SK-N-SH (cell line): ENCODE measurements around the gene MGAT5B. TPM values are rescaled to one million over a fixed set of nuclear protein-coding genes. Genes with fewer than 3 reads are reported as not detected.

Experiments
- CTCF ChIA-PET: fragments of 300-600, 350-600 bp; formaldehyde crosslinking; extraction: SDS; loops from one replicate; lab custom pipeline; 2021; lab: Yijun Ruan, JAX
- POLR2A ChIA-PET: fragments of 350-600 bp; sonication (Branson Sonifier 250); formaldehyde crosslinking; extraction: SDS; loops from one replicate; lab custom pipeline; 2020; ENCODE audit warnings: antibody characterized with exemption, inconsistent platforms; lab: Yijun Ruan, JAX
- DNase-seq: peaks from one replicate; pipeline ENCODE4 v3.0.0; 2012
- H2AFZ ChIP-seq: fragments of 200-600 bp; sonication (generic); 2 replicates; pipeline ENCODE4 v1.8.1; 2016; ENCODE audit warnings: antibody characterized with exemption, mild to moderate bottlenecking, low read depth
- H3F3A ChIP-seq: fragments of 200-600 bp; sonication (generic); replicated peaks from 2 replicates; pipeline ENCODE3; 2016; ENCODE audit warnings: antibody characterized with exemption, mild to moderate bottlenecking; ENCODE audit not compliant: insufficient read depth
- H3K27ac ChIP-seq, 2 experiments: fragments of 200-500 bp in 1 of 2; fragments of 200-600 bp in 1 of 2; sonication (Bioruptor generic) in 1 of 2; sonication (generic), shearing (Covaris generic) in 1 of 2; 2 replicates each; pipeline versions ENCODE4 v1.5.1 to v1.6.1; 2014 to 2016; ENCODE audit warnings: low read depth in 2 of 2, inconsistent platforms in 1 of 2, low read length in 1 of 2, mild to moderate bottlenecking in 1 of 2, mixed read lengths in 1 of 2
- H3K27me3 ChIP-seq: fragments of 200-600 bp; sonication (generic), shearing (Covaris generic); 2 replicates; pipeline ENCODE4 v1.6.1; 2016; ENCODE audit warnings: mixed run types; ENCODE audit not compliant: insufficient read depth
- H3K36me3 ChIP-seq, 2 experiments: fragments of 200-500 bp in 1 of 2; fragments of 200-600 bp in 1 of 2; sonication (Bioruptor generic) in 1 of 2; sonication (generic) in 1 of 2; replicated peaks in 1 of 2; 2 replicates each; pipeline versions ENCODE3 to v1.5.1; 2014 to 2016; ENCODE audit warnings: low read length in 1 of 2, mild to moderate bottlenecking in 1 of 2; ENCODE audit not compliant: insufficient read depth in 2 of 2, control insufficient read depth in 1 of 2
- H3K4me1 ChIP-seq, 2 experiments: fragments of 200-500 bp in 1 of 2; fragments of 200-600 bp in 1 of 2; sonication (Bioruptor generic) in 1 of 2; sonication (generic), shearing (Covaris generic) in 1 of 2; 2 replicates each; pipeline versions ENCODE4 v1.5.1 to v1.6.1; 2014 to 2016; ENCODE audit warnings: low read depth in 1 of 2, low read length in 1 of 2, mixed run types in 1 of 2; ENCODE audit not compliant: insufficient read depth in 2 of 2, control insufficient read depth in 1 of 2
- H3K4me2 ChIP-seq: fragments of 200-600 bp; sonication (generic), shearing (Covaris generic); 2 replicates; pipeline ENCODE4 v1.6.1; 2017; ENCODE audit warnings: mixed run types
- H3K4me3 ChIP-seq, 2 experiments: fragments of 200-500 bp in 1 of 2; fragments of 200-600 bp in 1 of 2; sonication (Bioruptor generic) in 1 of 2; sonication (generic), shearing (Covaris generic) in 1 of 2; 2 replicates each; pipeline versions ENCODE4 v1.5.1 to v1.8.1; 2014 to 2016; ENCODE audit warnings: low read depth in 2 of 2, inconsistent platforms in 1 of 2, low read length in 1 of 2, mild to moderate bottlenecking in 1 of 2, mixed read lengths in 1 of 2, moderate library complexity in 1 of 2
- H3K79me2 ChIP-seq: fragments of 200-600 bp; sonication (generic); 2 replicates; pipeline ENCODE4 v1.8.1; 2017; ENCODE audit warnings: mild to moderate bottlenecking; ENCODE audit not compliant: insufficient read depth
- H3K9ac ChIP-seq: fragments of 200-600 bp; sonication (generic); 2 replicates; pipeline ENCODE4 v1.6.1; 2017; ENCODE audit warnings: mixed run types
- H3K9me2 ChIP-seq: fragments of 200-600 bp; sonication (generic); 2 replicates; pipeline ENCODE4 v1.6.1; 2017; ENCODE audit warnings: mixed run types
- H3K9me3 ChIP-seq: fragments of 200-600 bp; sonication (generic); 2 replicates; pipeline ENCODE4 v1.6.1; 2017; ENCODE audit warnings: mixed run types, mild to moderate bottlenecking, moderate library complexity
- H4K20me1 ChIP-seq: fragments of 200-600 bp; sonication (generic); 2 replicates; pipeline ENCODE4 v1.6.1; 2017; ENCODE audit warnings: mild to moderate bottlenecking, mixed run types; ENCODE audit not compliant: insufficient read depth
- ELF1 ChIP-seq: IDR thresholded peaks from 2 replicates; pipeline ENCODE4 v1.4.0; 2012
- GABPA ChIP-seq: IDR thresholded peaks from 2 replicates; pipeline ENCODE4 v1.4.0; 2012; ENCODE audit warnings: low read depth, mild to moderate bottlenecking
- IRF3 ChIP-seq: fragments of 150-350 bp; IDR thresholded peaks from 2 replicates; pipeline ENCODE4 v1.6.1; 2016; ENCODE audit warnings: mild to moderate bottlenecking, low read depth, low read length
- MXI1 ChIP-seq: IDR thresholded peaks from 2 replicates; pipeline ENCODE4 v1.6.1; 2012; ENCODE audit warnings: mild to moderate bottlenecking, low read depth, low read length, improper control_type of control experiment
- SIN3A ChIP-seq: IDR thresholded peaks from 2 replicates; pipeline ENCODE4 v1.6.1; 2012; ENCODE audit warnings: low read depth, mild to moderate bottlenecking, low read length, moderate library complexity, borderline replicate concordance
- USF2 ChIP-seq: fragments of 150-350 bp; IDR thresholded peaks from 2 replicates; pipeline ENCODE4 v1.6.1; 2017; ENCODE audit warnings: antibody characterized with exemption, low read length, low read depth, borderline replicate concordance
- WGBS: methylation state at CpG from one replicate; pipeline ENCODE4 v1.1.6; 2017; ENCODE audit warnings: low lambda C conversion rate; 5-methylcytosine and 5-hydroxymethylcytosine counted together
- polyA plus RNA-seq, 3 experiments: library from polyadenylated mRNA; depleted of rRNA; stranded (reverse); fragments of >200 nt; gene quantifications; 2 replicates each; pipeline ENCODE4 v1.2.3, GENCODE V29; 2012
- TF ChIP-seq, protein P1 (sequence below): IDR thresholded peaks from 2 replicates; pipeline ENCODE4 v1.6.1; 2012; ENCODE audit warnings: mild to moderate bottlenecking, low read depth, low read length, moderate library complexity

MGAT5B gene
- polyA plus RNA-seq, 1 of the 3 experiments (the other 2 are of a cell fraction): 13.8 TPM

DNA sequence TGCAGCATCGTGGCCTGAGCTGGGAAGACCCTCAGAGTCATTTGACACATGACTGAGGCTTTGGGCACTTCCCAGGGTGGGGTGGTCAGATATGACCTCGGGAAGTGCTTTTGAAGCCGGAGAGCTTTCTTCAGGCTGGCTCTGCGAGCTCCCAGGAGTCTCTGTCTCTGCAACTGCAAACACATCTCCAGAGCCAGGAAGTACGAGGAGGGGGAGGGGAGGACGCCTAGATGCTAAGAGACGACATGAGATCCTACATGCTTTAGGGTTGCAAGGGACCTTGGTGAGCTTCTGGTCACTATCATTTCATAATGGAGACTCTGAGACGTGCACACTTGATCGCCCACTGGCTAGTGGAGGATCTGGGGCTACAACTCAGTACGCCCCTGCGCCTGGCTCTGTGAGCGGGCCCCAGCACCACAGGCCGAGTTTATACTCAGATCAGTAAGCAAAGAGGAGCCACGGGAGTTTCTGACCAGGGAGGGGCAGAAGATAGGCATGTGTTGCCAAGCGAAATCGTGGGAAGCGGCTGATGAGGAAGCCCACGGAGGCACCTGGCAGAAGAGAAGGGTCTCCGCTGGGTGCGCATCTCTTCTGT is 527 bp upstream of the MGAT5B start:
- H3K36me3 ChIP-seq: no peaks in the 10 kb centered on the region
- peak overlapping the region; percentile 6; the same call in 1 of the 2 replicates for H3K9ac ChIP-seq
- ChIA-PET POLR2A (interaction anchor here (0.8 to 1.8 kb wide), 11 partner anchors 22 to 221 kb away, joined by 3 to 8 read pairs (median 4); partner anchors contain the start of gene MFSD11), CTCF (interaction anchor here (0.5 to 12.2 kb wide), 103 partner anchors 10 to 436 kb away, joined by 3 to 594 read pairs (median 5); partner anchors contain the start of genes JMJD6, METTL23, MFSD11 and SRSF2)
- H3K79me2 ChIP-seq: peaks cover 24% of the 10 kb centered on the region
- peaks cover 17 to 31% of the 10 kb centered on the region in 2 experiments; a peak in 3 of 4 replicates for H3K4me1 ChIP-seq
- whole genome bisulfite sequencing: 64% methylated on average over 17 of the region's 20 CpGs
- peak overlapping the region; percentile 75 for H3K4me2 ChIP-seq
- peak; percentile 64 for DNase-seq
- TF ChIP-seq ELF1 (peak; percentile 57; the same call in 1 of the 2 replicates), USF2 (no peak)
- no peaks in the 10 kb centered on the region for H3K9me2 ChIP-seq
- peaks cover 33% of the 10 kb centered on the region for H3F3A ChIP-seq
- peak overlapping the region; percentile 61; the same call in 1 of the 2 replicates for H2AFZ ChIP-seq
- no peaks in the 10 kb centered on the region for H3K9me3 ChIP-seq
- no peaks in the 10 kb centered on the region for H4K20me1 ChIP-seq
- peak overlapping the region in 1 of 2 experiments; percentile 60; a peak in 2 of 4 replicates for H3K27ac ChIP-seq
- H3K27me3 ChIP-seq: no peaks in the 10 kb centered on the region
- H3K4me3 ChIP-seq: peak overlapping the region; percentile 56 to 74; a peak in 2 of 4 replicates

DNA sequence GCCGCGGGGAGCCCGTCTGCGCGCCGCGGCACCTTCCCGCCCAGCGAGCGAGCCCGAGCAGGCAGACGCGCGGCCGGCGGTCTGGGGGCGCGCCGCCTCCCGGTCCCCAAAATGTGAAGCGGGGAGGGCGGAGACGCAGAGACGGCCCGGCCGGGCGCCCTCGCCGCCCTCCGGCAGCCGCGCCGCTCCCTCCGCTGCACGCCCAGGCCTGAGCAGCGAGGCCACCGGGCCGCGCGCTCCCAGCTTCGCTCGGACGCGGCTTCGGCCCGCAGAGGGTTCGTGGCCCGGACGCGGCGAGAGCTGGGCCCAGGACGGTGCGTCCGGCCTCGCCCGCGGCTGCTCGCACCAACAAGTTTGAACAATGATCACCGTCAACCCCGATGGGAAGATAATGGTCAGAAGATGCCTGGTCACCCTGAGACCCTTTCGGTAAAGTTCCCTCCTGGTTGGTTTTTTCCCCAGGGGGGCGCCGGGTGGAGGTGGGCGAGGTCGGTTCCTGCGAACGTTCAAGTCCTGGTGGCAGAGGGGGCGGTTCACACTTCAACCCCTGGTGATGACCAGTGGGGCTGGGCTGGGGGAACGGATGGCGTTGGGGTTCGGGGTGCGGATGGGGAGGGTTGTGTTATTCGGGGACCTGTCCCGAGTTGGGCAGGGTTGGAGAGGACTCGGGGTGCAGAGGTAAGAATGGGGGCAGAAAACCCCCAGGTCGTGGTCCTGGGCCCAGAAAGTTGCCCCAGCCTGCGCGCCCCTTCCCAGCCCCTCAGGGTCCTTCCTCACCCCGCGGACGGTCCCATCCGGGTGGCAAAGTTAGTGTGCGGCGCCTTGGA is 678 bp downstream of the MGAT5B start:
- Histone ChIP-seq H3K4me3 (peak overlapping the region; percentile 56 to 74), H3K9me3 (no peaks in the 10 kb centered on the region), H2AFZ (peak overlapping the region; percentile 83), H3K4me1 (peaks cover 17 to 43% of the 10 kb centered on the region in 2 experiments; a peak in 3 of 4 replicates), H3K9me2 (no peaks in the 10 kb centered on the region), H3K9ac (peak overlapping the region; percentile 67), H3F3A (peaks cover 37% of the 10 kb centered on the region), H3K4me2 (peak overlapping the region; percentile 65), H3K36me3 (no peaks in the 10 kb centered on the region), H3K79me2 (peaks cover 33% of the 10 kb centered on the region), H4K20me1 (no peaks in the 10 kb centered on the region), H3K27ac (no peak overlapping the region), H3K27me3 (no peaks in the 10 kb centered on the region)
- ChIA-PET CTCF (interaction anchor here (0.7 to 12.2 kb wide), 94 partner anchors 11 to 437 kb away, joined by 3 to 594 read pairs (median 6); partner anchors contain the start of genes JMJD6, METTL23, MFSD11 and SRSF2), POLR2A (interaction anchor here (0.9 to 1.8 kb wide), 9 partner anchors 12 to 220 kb away, joined by 3 to 8 read pairs (median 4); partner anchors contain the start of gene MFSD11)
- TF ChIP-seq GABPA (peak; percentile 17; the same call in 1 of the 2 replicates), SIN3A (0 out of 2 replicates have a peak, but pooled peaks have one; percentile 9), IRF3 (no peak), MXI1 (0 out of 2 replicates have a peak, but pooled peaks have one; percentile 28)
- TF ChIP-seq, protein P1, sequence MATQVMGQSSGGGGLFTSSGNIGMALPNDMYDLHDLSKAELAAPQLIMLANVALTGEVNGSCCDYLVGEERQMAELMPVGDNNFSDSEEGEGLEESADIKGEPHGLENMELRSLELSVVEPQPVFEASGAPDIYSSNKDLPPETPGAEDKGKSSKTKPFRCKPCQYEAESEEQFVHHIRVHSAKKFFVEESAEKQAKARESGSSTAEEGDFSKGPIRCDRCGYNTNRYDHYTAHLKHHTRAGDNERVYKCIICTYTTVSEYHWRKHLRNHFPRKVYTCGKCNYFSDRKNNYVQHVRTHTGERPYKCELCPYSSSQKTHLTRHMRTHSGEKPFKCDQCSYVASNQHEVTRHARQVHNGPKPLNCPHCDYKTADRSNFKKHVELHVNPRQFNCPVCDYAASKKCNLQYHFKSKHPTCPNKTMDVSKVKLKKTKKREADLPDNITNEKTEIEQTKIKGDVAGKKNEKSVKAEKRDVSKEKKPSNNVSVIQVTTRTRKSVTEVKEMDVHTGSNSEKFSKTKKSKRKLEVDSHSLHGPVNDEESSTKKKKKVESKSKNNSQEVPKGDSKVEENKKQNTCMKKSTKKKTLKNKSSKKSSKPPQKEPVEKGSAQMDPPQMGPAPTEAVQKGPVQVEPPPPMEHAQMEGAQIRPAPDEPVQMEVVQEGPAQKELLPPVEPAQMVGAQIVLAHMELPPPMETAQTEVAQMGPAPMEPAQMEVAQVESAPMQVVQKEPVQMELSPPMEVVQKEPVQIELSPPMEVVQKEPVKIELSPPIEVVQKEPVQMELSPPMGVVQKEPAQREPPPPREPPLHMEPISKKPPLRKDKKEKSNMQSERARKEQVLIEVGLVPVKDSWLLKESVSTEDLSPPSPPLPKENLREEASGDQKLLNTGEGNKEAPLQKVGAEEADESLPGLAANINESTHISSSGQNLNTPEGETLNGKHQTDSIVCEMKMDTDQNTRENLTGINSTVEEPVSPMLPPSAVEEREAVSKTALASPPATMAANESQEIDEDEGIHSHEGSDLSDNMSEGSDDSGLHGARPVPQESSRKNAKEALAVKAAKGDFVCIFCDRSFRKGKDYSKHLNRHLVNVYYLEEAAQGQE: no peak
- DNase-seq: peak; percentile 88
- WGBS: 2% methylated on average over 42 of the region's 84 CpGs
